Psoas muscle (tissue), 8 donors: ENCODE results near the gene TMEM175. TPM values are rescaled to one million over a fixed set of nuclear protein-coding genes. Genes with fewer than 3 reads are reported as not detected.

Source experiments
- ATAC-seq, 4 donors: fragments of 200-7000 bp; cut with Tn5 transposase; one replicate each; pipeline ENCODE4 v1.9.1; 2020; ENCODE audit warnings: moderate library complexity in 3 of 4, mild to moderate bottlenecking in 2 of 4
- DNase-seq, 2 donors: peaks; one replicate each; pipeline ENCODE4 v3.0.0-alpha.2; 2020
- H3K27ac ChIP-seq: fragments of 200-600 bp; one replicate; pipeline ENCODE4 v1.8.0; 2022
- H3K27me3 ChIP-seq, 3 donors: fragments of 200-600 bp in 1 of 3; one replicate each; pipeline versions ENCODE4 v1.6.1 to v1.8.0; 2013 to 2022; ENCODE audit warnings: low read length in 2 of 3, mild to moderate bottlenecking in 2 of 3, moderate library complexity in 1 of 3; ENCODE audit not compliant: insufficient read depth in 3 of 3
- H3K36me3 ChIP-seq, 2 donors: fragments of 200-600 bp in 1 of 2; one replicate each; pipeline versions ENCODE4 v1.6.1 to v1.8.0; 2013 to 2022; ENCODE audit warnings: low read depth in 1 of 2, mild to moderate bottlenecking in 1 of 2, moderate library complexity in 1 of 2; ENCODE audit not compliant: insufficient read depth in 1 of 2
- H3K4me1 ChIP-seq: fragments of 200-600 bp; one replicate; pipeline ENCODE4 v1.8.0; 2022
- H3K4me3 ChIP-seq: fragments of 200-600 bp; one replicate; pipeline ENCODE4 v1.8.0; 2022; ENCODE audit warnings: mild to moderate bottlenecking
- H3K9me3 ChIP-seq: fragments of 200-600 bp; one replicate; pipeline ENCODE4 v1.8.0; 2022
- CTCF ChIP-seq: fragments of 200-600 bp; IDR thresholded peaks from one replicate; pipeline ENCODE4 v1.8.0; 2022; ENCODE audit warnings: antibody characterized with exemption
- WGBS, 3 donors: extraction: QIAGEN DNeasy Blood & Tissue Kit; methylation state at CpG; one replicate each; pipeline versions ENCODE4 v1.1.6 to v1.1.7; 2013; 5-methylcytosine and 5-hydroxymethylcytosine counted together
- intact Hi-C, 2 donors: fragments of 100-400 bp; cut with DNase I; formaldehyde crosslinking; loops; one replicate each; pipeline versions ENCODE4 v1.11.0 to v1.14.2; 2022
- polyA plus RNA-seq, 3 donors: library from polyadenylated mRNA; stranded (reverse); fragments of 200-250 nt; gene quantifications; one replicate each; pipeline ENCODE4 v1.2.3, GENCODE V29; 2013
- total RNA-seq, 4 donors: library from RNA; stranded (reverse); fragmentation: NEBNext Ultra II Directional in 2 of 4; extraction: Animal tissue kit (Norgen Biotek cat#: 25700) in 2 of 4; gene quantifications; one replicate each; pipeline versions ENCODE4 v1.2.1 to v1.2.4, GENCODE V29; 2021 to 2023
- donor health status: healthy with polysubstance abuse.
- donor health status: DM: no; HTN: no; CAD: no; lungs with moderate emphysema.
- donor health status: Bipolar disorder and iron deficiency.
- donor health status: healthy.
- donor health status: DM: yes; HTN: yes; CAD: no.
- donor health status: DM: no; HTN: no; CAD: no.
- donor health status: DM: no; HTN: no; CAD: no.
- donor health status: DM: yes; HTN: yes; CAD: no.

TMEM175 gene
- total and polyA plus RNA-seq, 7 donors: 8.7 to 23.9 (median 14.3) TPM

- intact Hi-C loops: no loop called here
- ATAC-seq: no peak
- Histone ChIP-seq H3K27me3 (no peaks in the 10 kb centered on the region), H3K27ac (no peak overlapping the region), H3K36me3 (peaks cover 3 to 47% of the 10 kb centered on the region in 2 donors), H3K4me1 (no peaks in the 10 kb centered on the region), H3K9me3 (no peaks in the 10 kb centered on the region), H3K4me3 (no peak overlapping the region)
- DNase-seq: peak; percentile 7 to 51
- no peak for TF ChIP-seq CTCF
- 80 to 83% (median 82%) methylated on average over 19 of the region's 19 CpGs for WGBS, 3 donors
Measured at GRCh38 chr4:912548-913279, 19.5 kb upstream of the TMEM175 start.

- H3K36me3 ChIP-seq: peaks cover 3 to 44% of the 10 kb centered on the region in 2 donors
- no peaks in the 10 kb centered on the region for H3K27me3 ChIP-seq
- ATAC-seq (no peak), DNase-seq (peak in 1 of 2 donors; percentile 19)
- H3K27ac ChIP-seq: no peak overlapping the region
- H3K9me3 ChIP-seq: no peaks in the 10 kb centered on the region
- intact Hi-C loops: no loop called here
- no peak for TF ChIP-seq CTCF
- no peak overlapping the region for H3K4me3 ChIP-seq
- no peaks in the 10 kb centered on the region for H3K4me1 ChIP-seq
- 92 to 97% (median 93%) methylated on average over 4 of the region's 4 CpGs for WGBS, 3 donors
Measured at GRCh38 chr4:913280-913618, 19.0 kb upstream of the TMEM175 start.

- Histone ChIP-seq H3K27me3 (no peaks in the 10 kb centered on the region), H3K4me3 (no peak overlapping the region), H3K36me3 (peaks cover 3 to 36% of the 10 kb centered on the region in 2 donors), H3K9me3 (no peaks in the 10 kb centered on the region), H3K27ac (no peak overlapping the region), H3K4me1 (no peaks in the 10 kb centered on the region)
- ATAC-seq (no peak), DNase-seq (no peak)
- TF ChIP-seq CTCF: no peak
- intact Hi-C loops: no loop called here
- 83 to 89% (median 86%) methylated on average over 20 to 21 of the region's 21 CpGs for whole genome bisulfite sequencing, 3 donors
Measured at GRCh38 chr4:914531-914930, 17.7 kb upstream of the TMEM175 start.

GRCh38 chr4:915041-915474 is 17.2 kb upstream of the TMEM175 start:
- WGBS, 3 donors: 75 to 82% (median 79%) methylated on average over 20 of the region's 20 CpGs
- peaks cover 3 to 31% of the 10 kb centered on the region in 2 donors for H3K36me3 ChIP-seq
- ATAC-seq: no peak
- H3K27ac ChIP-seq: no peak overlapping the region
- no peaks in the 10 kb centered on the region for H3K27me3 ChIP-seq
- no peak overlapping the region for H3K4me3 ChIP-seq
- DNase-seq: no peak
- no peaks in the 10 kb centered on the region for H3K9me3 ChIP-seq
- intact Hi-C loops: no loop called here
- TF ChIP-seq CTCF: no peak
- no peaks in the 10 kb centered on the region for H3K4me1 ChIP-seq

- Histone ChIP-seq H3K36me3 (peaks cover under 1 to 29% of the 10 kb centered on the region in 2 donors), H3K4me1 (no peaks in the 10 kb centered on the region), H3K4me3 (no peak overlapping the region), H3K9me3 (no peaks in the 10 kb centered on the region), H3K27me3 (no peaks in the 10 kb centered on the region), H3K27ac (no peak overlapping the region)
- ATAC-seq: no peak
- no peak for TF ChIP-seq CTCF
- WGBS, 3 donors: 44 to 53% (median 50%) methylated on average over 8 of the region's 8 CpGs
- DNase-seq: no peak
- intact Hi-C loops: no loop called here
Measured at GRCh38 chr4:915595-915994, 16.7 kb upstream of the TMEM175 start.
